AG09309 (cell line): ENCODE results near the gene DDX50.
"Not testable (repeated sequence)": the region's sequence is repeated elsewhere in the genome, so short reads cannot be mapped to it uniquely, and the experiment has no call there.

Experiments used
- DNase-seq: peaks from one replicate; pipeline ENCODE4 v3.0.0-alpha.2; 2010; ENCODE audit warnings: low read depth
- H3K4me3 ChIP-seq: 2 replicates; pipeline ENCODE4 v1.5.1; 2011; ENCODE audit warnings: mild to moderate bottlenecking, low read depth, low read length, moderate library complexity; ENCODE audit not compliant: control insufficient read depth
- CTCF ChIP-seq: IDR thresholded peaks from 2 replicates; pipeline ENCODE4 v1.5.1; 2011; ENCODE audit warnings: mild to moderate bottlenecking, low read depth, low read length, inconsistent platforms; ENCODE audit not compliant: insufficient read depth, control insufficient read depth; ENCODE audit errors: missing control alignments

DDX50 gene

GRCh38 chr10:68901105-68901927 lies at the start of gene DDX50:
DDX50 (plus strand) TSS chr10:68901315; CDS start chr10:68901385, 70 bp downstream.
- H3K4me3 ChIP-seq: peak within 1 kb of the TSS; percentile 60
- peak; percentile 98 for DNase-seq
- TF ChIP-seq CTCF: no peak

GRCh38 chr10:68856352-68856751 lies 44.8 kb upstream of the DDX50 start:
- DNase-seq: no peak
- H3K4me3 ChIP-seq: no peak overlapping the region
- no peak for TF ChIP-seq CTCF

- no peak for DNase-seq
- no peak for TF ChIP-seq CTCF
- no peak overlapping the region for H3K4me3 ChIP-seq
Measured at GRCh38 chr10:68857005-68857404, 44.1 kb upstream of the DDX50 start.

- DNase-seq: no peak
- H3K4me3 ChIP-seq: no peak overlapping the region
- TF ChIP-seq CTCF: no peak
Measured at GRCh38 chr10:68861253-68861652, 39.9 kb upstream of the DDX50 start.

- DNase-seq: no peak
- H3K4me3 ChIP-seq: no peak overlapping the region
- no peak for TF ChIP-seq CTCF
Measured at GRCh38 chr10:68864611-68865010, 36.5 kb upstream of the DDX50 start.

DNA sequence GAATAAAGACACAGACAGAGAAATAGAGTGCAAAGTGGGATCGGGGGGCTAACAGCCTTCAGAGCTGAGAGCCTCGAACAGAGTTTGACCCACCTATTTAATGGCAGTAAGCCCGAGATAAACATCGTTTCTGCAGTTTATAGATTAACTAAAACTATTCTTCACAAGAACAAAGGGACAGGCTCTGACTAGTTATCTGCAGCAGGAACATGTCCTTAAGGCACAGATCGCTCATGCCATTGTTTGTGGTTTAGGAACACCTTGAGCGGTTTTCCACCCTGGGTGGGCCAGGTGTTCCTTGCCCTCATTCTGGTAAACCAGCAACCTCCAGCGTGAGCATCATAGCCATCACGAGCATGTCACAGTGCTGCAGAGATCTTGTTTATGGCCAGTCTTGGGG lies 32.9 kb upstream of the DDX50 start:
- H3K4me3 ChIP-seq, DNase-seq: not testable (repeated sequence)

GRCh38 chr10:68869623-68870022 lies 31.5 kb upstream of the DDX50 start:
- no peak for TF ChIP-seq CTCF
- DNase-seq: no peak
- no peak overlapping the region for H3K4me3 ChIP-seq
